ENCODE data around the gene TOP3B. TPM values are rescaled to one million over a fixed set of nuclear protein-coding genes. Genes with fewer than 3 reads are reported as not detected.

TOP3B gene
- total RNA-seq, 1 experiment from 2014 or later, result 29.1 TPM

DNA sequence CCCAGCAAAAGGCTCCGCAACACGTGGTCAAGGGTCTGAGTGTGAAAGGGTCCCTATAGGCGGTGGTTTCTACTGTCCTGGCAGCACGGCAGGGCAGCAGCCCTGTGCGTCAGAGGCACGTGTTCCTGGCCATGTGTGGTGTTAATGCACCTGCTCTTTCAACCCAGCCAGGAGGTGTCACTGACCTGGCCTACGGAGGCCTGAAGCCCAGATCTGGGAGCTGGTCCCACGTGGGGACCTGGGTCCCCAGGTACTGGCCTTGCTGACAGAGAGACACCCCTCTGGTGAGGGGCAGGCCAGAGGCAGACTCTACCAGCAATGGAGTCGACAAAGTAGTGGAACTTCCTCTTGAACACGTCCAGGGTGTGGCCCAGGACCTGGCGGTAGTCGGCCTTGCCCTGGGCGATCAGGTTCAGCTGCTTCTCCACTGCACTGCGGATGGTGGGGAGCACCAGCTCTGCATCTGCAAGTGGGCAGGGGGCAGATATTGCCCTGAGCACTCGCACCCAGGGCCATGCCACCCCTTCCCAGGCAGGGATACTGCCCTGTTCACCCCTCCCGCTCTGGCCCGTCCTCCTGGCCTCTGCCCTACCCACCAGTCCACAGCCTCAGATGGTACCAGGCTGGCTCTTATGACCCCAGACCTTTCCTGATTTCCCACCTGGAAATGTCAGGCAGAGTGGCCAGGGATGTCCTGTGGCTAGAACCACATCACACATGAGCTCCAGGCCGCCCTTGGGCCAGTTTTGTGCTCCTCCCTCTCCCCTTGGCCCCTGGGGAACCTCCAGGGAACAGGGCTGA lies 23.1 kb downstream of the TOP3B start:
- in situ Hi-C loops (cut with HindIII; ENCODE audit: low pct_unique_long_range_greater_than_20kb, low sequenced_read_pairs) (no loop called here), intact Hi-C loops (cut with micrococcal nuclease; ENCODE audit: unreplicated experiment) (no loop called here)
- CTCF ChIA-PET, result no interaction called here
- Histone ChIP-seq H3K27ac (ENCODE audit: low read length) (no peak overlapping the region), H3K36me3 (ENCODE audit: control insufficient read depth, insufficient read depth, low read length) (no peaks in the 10 kb centered on the region), H3K27me3 (ENCODE audit: control insufficient read depth, insufficient read depth, low read length) (no peaks in the 10 kb centered on the region), H3K4me3 (ENCODE audit: low read depth in 2 of 2, low read length in 2 of 2) (no peak overlapping the region), H3K9me3 (ENCODE audit: control insufficient read depth, insufficient read depth, low read depth, low read length) (no peaks in the 10 kb centered on the region), H3K4me1 (ENCODE audit: control insufficient read depth, insufficient read depth, low read length) (no peaks in the 10 kb centered on the region)
- POLR2A ChIA-PET, result no interaction called here
- ATAC-seq (no peak), DNase-seq (ENCODE audit: low read depth, low spot score) (no peak)
- TF ChIP-seq POLR2AphosphoS5 (IDR thresholded peaks at IDR 0.05; ENCODE audit: low read depth, low read length), result no peak
- TF ChIP-seq TCF7L2 (IDR thresholded peaks at IDR 0.05; ENCODE audit: low read depth, low read length), result no peak
- TF ChIP-seq, protein P1, sequence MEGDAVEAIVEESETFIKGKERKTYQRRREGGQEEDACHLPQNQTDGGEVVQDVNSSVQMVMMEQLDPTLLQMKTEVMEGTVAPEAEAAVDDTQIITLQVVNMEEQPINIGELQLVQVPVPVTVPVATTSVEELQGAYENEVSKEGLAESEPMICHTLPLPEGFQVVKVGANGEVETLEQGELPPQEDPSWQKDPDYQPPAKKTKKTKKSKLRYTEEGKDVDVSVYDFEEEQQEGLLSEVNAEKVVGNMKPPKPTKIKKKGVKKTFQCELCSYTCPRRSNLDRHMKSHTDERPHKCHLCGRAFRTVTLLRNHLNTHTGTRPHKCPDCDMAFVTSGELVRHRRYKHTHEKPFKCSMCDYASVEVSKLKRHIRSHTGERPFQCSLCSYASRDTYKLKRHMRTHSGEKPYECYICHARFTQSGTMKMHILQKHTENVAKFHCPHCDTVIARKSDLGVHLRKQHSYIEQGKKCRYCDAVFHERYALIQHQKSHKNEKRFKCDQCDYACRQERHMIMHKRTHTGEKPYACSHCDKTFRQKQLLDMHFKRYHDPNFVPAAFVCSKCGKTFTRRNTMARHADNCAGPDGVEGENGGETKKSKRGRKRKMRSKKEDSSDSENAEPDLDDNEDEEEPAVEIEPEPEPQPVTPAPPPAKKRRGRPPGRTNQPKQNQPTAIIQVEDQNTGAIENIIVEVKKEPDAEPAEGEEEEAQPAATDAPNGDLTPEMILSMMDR (IDR thresholded peaks at IDR 0.05), result no peak
- TF ChIP-seq REST (IDR thresholded peaks at IDR 0.05; ENCODE audit: insufficient read depth in 1 of 2, low read depth in 2 of 2, low read length in 1 of 2), result no peak
- TF ChIP-seq SIN3A (IDR thresholded peaks at IDR 0.05; ENCODE audit: borderline replicate concordance, insufficient read depth, low read depth, low read length), result no peak
- no TSS peak for BruUV-seq (replicated peaks)

GRCh38 chr22:21958360-21959273 lies 24.0 kb downstream of the TOP3B start:
- TF ChIP-seq POLR2AphosphoS5 (IDR thresholded peaks at IDR 0.05; ENCODE audit: low read depth, low read length), result no peak
- TF ChIP-seq, protein P1 (IDR thresholded peaks at IDR 0.05), result no peak
- TF ChIP-seq TCF7L2 (IDR thresholded peaks at IDR 0.05; ENCODE audit: low read depth, low read length), result no peak
- TF ChIP-seq REST (IDR thresholded peaks at IDR 0.05; ENCODE audit: insufficient read depth in 1 of 2, low read depth in 2 of 2, low read length in 1 of 2), result no peak
- no peak for TF ChIP-seq SIN3A (IDR thresholded peaks at IDR 0.05; ENCODE audit: borderline replicate concordance, insufficient read depth, low read depth, low read length)
- H3K9me3 ChIP-seq (ENCODE audit: control insufficient read depth, insufficient read depth, low read depth, low read length), result no peaks in the 10 kb centered on the region
- intact Hi-C loops (cut with micrococcal nuclease; ENCODE audit: unreplicated experiment), result no loop called here
- ChIA-PET CTCF (interaction anchor here (0.7 kb wide), 1 partner anchor 10 kb away, joined by 3 read pairs; no protein-coding TSS in a partner anchor), POLR2A (no interaction called here)
- in situ Hi-C loops (cut with HindIII; ENCODE audit: low pct_unique_long_range_greater_than_20kb, low sequenced_read_pairs), result no loop called here
- BruUV-seq (replicated peaks), result no TSS peak
- no peak for DNase-seq (ENCODE audit: low read depth, low spot score)
- H3K27me3 ChIP-seq (ENCODE audit: control insufficient read depth, insufficient read depth, low read length), result no peaks in the 10 kb centered on the region
- H3K27ac ChIP-seq (ENCODE audit: low read length), result no peak overlapping the region
- no peaks in the 10 kb centered on the region for H3K4me1 ChIP-seq (ENCODE audit: control insufficient read depth, insufficient read depth, low read length)
- no peaks in the 10 kb centered on the region for H3K36me3 ChIP-seq (ENCODE audit: control insufficient read depth, insufficient read depth, low read length)
- no peak for ATAC-seq
- no peak overlapping the region for H3K4me3 ChIP-seq (ENCODE audit: low read depth in 2 of 2, low read length in 2 of 2)
